22Rv1 (cell line): ENCODE measurements around the gene ZRSR2.

Experiments used
- CTCF ChIP-seq: fragments of 450-650 bp; IDR thresholded peaks from 2 replicates; pipeline ENCODE4 v1.5.1; 2017; ENCODE audit warnings: mild to moderate bottlenecking
- ZFX ChIP-seq: fragments of 450-650 bp; IDR thresholded peaks from 2 replicates; pipeline ENCODE4 v1.6.1; 2017; ENCODE audit warnings: antibody characterized with exemption, borderline replicate concordance

GRCh38 chrX:15812192-15812938 lies 22.1 kb downstream of the ZRSR2 start:
- TF ChIP-seq CTCF (no peak), ZFX (no peak)
